HL-60 (cell line): ENCODE measurements around the gene GABARAPL2.

Experiments
- CTCF ChIP-seq: IDR thresholded peaks from one replicate; pipeline ENCODE4 v1.5.1; 2011; ENCODE audit warnings: low read length, control low read depth, inconsistent platforms; ENCODE audit not compliant: insufficient read depth
- GABPA ChIP-seq: IDR thresholded peaks from 2 replicates; pipeline ENCODE4 v1.6.1; 2012; ENCODE audit warnings: low read depth
- POLR2AphosphoS5 ChIP-seq: IDR thresholded peaks from 2 replicates; pipeline ENCODE4 v1.6.1; 2012; ENCODE audit warnings: low read depth
- REST ChIP-seq: IDR thresholded peaks from 2 replicates; pipeline ENCODE4 v1.6.1; 2012; ENCODE audit warnings: low read depth; ENCODE audit not compliant: insufficient replicate concordance
- SPI1 ChIP-seq: IDR thresholded peaks from 2 replicates; pipeline ENCODE4 v1.6.1; 2012; ENCODE audit warnings: low read depth, mild to moderate bottlenecking, borderline replicate concordance

DNA sequence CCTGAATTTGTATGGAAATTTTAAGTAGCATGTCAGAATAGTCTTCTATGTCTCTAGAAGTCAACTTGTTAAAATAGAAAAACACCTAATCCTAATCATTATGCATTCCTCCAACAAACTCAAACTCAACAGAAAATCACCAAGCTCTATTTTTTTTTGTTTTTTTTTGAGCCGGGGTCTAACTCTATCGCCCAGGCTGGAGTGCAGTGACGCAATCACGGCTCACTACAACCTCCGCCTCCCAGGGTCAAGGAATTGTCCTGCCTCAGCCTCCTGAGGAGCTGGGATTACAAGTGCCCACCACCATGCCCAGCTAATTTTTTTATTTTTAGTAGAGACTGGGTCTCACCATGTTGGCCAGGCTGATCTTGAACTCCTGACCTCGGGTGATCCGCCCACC lies 19.9 kb upstream of the GABARAPL2 start:
- TF ChIP-seq POLR2AphosphoS5 (no peak), CTCF (no peak), SPI1 (no peak), GABPA (no peak), REST (no peak)
